ENCODE measurements around the gene KRTAP5-4.
"Not testable (repeated sequence)": the region's sequence is repeated elsewhere in the genome, so short reads cannot be mapped to it uniquely, and the experiment has no call there.

Gene KRTAP5-4

DNA sequence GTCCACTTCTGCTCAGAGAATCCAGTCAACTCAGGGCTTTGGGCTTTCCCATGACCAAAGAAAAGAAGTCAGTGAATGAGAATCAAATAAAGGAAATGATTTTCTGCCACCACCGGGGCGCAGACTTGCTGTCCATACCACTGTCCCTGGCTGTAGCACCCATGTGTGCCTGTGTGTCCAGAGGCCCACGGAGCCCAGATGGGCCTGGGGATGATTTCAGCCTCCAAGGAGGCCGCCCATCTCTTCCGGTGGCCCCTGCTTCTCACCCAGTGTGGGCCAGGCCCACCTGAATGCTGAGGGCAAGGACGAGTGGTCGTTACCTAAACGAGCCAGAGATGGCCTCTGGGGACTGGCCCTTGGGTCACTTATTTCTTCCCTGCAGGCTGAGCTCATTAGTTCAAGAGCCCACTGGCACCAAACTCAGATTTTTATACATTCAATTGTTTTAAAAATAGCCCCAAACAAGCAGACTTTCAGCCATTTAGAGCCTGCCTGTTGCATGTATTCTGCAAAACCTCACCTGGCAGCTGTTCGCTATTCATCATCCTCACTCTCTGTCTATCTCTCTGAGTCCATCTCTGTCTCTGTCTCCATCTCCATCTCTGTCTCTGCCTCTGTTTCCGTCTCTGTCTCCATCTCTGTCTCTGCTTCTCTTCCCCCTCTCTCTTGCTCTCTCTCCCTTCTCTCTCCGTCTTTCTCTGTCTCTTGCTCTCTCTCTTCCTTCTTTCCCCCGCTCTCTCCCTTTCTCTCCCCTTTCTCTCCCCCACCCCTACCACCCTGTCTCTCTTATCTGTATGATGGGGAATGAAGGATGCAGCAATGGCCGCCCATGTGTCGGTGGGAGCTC lies 31.8 kb upstream of the KRTAP5-4 start:
- FAIRE-seq (no peak), DNase-seq (ENCODE audit: low spot score) (no peak)

DNA sequence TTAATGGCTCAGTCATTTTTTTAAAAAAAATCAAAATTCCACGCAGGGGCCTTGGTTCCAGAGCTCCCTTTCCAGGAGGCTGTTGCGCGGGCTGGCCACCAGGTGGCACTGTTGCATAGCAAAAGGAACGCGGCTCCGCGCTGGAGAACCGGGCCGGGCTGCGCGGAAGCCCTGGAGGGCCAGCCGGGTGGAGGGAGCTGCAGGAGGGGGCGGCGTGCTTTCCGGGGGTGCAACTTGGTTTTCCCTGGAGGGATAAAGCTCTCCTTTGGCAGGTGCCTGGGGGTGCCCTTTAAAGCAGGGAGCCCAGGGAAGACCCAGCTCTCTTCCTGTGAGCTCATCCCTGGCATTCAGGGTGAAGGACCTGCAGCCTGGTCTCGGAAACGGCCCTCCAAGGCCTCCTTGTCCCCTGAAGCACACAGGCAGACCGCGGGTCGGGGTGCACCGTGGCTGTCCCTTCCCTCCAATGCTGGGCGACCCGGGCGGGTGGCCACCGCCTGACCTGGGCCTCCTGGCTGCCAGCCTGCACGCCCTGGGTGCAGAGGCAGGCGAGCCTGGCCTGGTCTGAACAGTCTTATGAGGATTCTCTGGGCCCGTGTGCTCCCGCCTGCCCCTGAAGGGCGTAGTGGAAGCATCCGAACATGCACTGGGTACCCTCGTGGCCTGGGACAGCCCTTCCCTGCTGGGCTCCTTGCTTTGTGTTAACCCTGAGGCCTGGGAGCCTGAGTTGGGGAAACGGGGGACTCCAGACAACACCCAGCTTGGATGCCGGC lies 31.0 kb upstream of the KRTAP5-4 start:
- DNase-seq (ENCODE audit: low spot score) (peak; percentile 8), FAIRE-seq (no peak)

DNA sequence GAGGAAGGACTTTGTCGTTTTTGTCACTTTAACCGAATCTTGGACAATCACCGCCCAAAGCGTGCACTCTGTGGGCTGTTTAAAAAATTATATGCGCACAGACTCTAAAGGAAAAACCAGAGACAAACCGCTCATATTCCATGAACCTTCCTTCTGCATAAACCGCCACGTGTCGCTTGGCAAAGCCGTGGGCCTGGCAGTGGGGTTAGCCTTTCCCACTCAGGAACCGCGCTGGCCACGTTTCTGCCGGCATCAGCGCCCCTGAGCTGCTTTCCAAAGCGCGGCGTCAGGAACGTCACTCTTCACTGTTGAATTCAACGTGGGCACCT lies 30.5 kb upstream of the KRTAP5-4 start:
- no peak for FAIRE-seq

DNA sequence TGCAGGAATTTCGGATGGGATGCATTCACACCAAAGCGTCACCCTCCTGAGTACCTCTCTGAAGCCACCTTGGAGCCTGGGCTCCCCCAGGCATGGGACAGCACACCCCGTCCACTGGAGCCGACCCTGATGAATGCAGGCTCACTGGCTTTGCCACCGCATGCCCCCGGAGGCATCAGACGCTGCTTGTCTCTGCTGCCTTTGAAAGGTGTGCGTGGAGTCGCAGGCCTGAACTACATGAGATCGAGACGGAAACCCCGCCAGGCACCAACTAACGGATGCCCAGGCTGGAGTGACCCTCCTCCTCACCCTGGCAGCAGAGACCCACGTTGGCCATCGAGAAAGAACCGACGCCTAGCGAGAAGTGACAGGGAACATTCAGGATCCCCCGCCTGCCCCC lies 30.1 kb upstream of the KRTAP5-4 start:
- no peak for DNase-seq (ENCODE audit: low spot score)

More for the DNA sequence above, 30.5 kb upstream of the KRTAP5-4 start:
- DNase-seq (ENCODE audit: low spot score), result no peak

DNA sequence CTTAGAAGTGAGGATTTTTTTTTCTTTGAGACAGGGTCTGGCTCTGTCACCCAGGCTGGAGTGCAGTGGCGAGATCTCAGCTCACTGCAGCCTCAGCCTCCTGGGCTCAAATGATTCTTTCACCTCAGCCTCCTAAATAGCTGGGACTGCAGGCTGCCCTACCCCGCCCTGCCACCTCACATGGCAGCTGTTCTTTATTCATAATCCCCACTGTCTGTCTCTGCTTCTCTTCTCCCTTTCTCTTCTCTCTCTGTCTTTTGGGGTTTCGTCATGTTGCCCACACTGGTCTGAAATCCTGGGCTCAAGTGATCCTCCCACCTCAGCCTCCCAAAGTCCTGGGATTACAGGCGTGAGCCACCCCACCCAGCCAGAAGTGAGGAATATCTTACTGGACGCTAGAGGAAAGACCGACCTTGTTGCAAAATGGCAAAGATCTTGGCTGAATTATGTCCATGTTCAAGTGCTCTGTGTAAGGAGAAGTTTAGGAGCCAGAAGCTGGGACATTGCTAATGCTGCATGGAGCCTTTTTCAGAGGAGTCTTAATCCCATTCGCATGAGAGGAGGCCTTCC lies 29.6 kb upstream of the KRTAP5-4 start:
- DNase-seq (ENCODE audit: low spot score) (no peak), FAIRE-seq (no peak)

More for the DNA sequence above, 30.1 kb upstream of the KRTAP5-4 start:
- FAIRE-seq, result no peak

DNA sequence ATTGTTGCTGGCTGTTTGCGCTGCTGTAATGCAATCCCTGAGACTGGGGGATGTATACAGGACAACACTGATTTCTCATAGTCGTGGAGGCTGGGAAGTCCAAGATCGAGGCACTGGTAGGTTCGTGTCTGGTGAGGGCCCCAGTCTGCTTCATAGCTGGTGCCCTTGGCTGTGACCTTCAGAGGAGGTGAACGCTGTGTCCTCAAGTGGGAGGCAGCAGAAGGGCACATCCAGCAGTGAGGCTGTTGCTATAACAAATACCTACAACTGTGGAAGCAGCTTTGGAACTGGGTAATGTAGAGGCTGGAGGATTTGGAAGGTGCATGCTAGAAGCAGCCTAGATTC lies 29.0 kb upstream of the KRTAP5-4 start:
- DNase-seq (ENCODE audit: low spot score), result no peak
- FAIRE-seq, result no peak

DNA sequence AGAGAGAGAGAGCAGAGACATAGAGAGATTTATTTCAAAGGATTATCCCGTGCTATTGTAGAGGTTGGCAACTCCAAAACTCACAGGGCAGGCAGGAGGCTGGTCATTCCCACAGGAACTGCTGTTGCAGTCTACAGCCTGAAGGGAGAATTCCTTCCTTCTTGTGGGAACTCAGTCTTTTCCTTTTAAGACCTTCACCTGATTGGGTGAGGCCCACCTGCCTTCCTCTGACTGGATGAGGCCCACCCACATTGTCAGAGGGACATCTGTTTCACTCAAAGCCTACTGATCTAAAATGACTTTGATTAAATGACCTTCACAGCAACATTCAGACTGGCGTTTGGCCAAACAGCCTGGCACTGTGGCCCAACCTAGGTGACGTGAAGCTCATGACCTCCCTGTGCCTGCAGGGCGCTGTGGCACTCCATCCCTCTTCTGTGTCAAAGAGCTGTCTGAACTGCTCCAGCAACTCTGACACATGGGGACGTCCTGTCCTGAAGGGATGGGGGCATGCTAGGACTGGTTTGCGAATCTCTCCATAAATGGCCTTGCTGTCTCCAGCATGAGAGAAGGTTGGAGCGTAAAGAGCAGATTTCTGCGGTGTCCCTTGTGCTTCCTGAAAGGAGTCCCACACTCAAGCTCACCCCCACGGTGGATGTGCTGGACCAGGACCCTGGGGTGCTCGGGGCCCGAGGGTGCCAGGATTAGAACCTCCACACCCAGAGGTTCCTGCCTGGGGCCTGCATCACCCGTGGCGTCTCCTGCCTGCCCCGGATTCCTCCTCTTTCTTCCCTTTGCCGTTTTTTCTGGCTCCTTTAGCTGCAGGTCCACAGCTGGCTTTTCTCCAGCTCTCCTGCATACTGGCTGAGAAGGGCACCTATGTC lies 28.3 kb upstream of the KRTAP5-4 start:
- DNase-seq (ENCODE audit: low spot score), result no peak
- no peak for FAIRE-seq

DNA sequence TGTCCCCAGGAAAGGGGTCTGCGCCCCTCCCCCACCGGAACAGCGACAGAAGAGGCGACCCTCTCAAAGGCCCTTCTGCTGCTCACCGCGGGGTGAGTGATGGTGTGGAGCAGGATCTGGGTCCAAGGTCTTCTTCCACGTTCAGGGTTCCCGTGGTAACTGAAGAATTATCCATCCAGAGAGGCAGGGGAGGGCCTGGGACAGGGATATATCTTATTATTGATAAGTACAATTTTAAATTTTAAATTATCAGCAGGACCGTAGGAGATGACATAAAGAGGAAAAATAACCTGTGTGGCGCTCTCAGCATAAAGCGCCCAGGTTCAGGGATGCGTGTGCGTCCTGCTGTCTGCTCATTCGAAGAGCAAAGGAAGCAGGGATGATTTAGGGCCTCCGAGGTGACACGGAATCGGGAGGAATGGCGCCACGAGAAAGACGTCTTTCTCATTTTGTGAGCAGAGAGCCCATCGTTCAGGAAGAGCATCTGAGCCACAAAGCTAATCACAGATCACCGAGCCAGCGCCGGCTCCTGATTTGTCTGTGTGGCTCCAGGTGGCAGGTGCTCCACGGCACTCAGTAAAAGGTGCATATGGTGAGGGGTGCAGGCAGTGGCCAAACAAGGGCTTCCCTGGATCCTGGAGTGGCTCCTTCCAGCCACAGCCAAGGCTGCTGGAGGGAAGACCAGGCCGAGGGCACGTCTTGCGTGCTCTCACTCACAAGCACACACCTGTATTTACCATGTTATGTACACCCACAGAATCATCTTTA lies 26.9 kb upstream of the KRTAP5-4 start:
- no peak for DNase-seq (ENCODE audit: low spot score)
- FAIRE-seq, result no peak

DNA sequence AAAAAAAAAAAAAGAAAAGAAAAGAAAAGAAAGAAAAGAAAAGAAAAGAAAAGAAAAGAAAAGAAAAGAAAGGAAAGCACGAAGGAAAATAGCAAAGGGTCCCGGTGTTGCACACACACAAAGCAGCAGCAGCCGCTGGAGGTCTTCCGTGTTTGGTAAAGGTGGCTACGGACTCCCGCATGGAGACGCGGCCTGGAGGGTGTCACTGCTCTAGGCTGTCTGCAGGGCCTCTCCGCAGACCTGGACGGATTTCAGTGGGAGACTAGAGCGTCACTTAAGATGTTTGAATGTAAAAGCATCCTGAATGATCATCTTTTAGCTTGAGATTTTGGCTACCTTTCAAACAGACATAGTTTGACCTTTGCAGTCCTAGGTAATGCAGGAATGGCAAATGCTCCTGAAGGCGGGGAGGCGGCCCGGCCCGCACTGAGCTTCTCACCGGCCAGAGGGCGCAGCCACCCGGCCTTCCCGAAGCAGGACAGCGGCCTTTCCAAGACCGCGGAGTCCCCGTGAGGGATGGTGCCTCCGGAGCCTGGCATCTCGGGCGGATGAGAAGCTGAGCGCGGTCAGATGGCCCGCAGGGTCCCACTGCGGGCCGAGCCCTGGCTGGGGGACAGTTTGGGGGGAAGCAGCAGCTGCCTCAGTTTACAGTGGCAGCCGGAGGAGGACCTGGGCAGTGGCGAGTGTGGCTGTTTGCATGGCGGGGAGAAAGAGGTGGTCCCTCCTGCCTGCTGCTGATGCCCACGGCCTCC lies 26.1 kb upstream of the KRTAP5-4 start:
- FAIRE-seq (no peak), DNase-seq (ENCODE audit: low spot score) (no peak)

DNA sequence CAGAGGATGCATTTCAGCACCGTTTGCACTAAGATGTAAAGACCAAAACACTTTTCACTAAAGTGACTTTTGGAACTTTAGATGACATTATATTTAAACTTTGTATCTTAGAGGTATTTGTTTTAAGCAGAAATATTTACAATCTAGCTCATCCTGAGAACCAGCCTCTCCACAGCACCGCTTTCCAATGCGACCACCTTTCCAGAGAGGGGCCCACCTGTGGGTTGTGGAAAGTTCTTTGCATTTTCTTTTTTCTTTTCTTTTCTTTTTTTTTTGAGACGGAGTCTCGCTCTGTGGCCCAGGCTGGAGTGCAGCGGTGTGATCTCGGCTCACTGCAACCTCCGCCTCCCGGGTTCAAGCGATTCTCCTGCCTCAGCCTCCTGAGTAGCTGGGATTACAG lies 24.6 kb upstream of the KRTAP5-4 start:
- FAIRE-seq; DNase-seq (ENCODE audit: low spot score): not testable (repeated sequence)

DNA sequence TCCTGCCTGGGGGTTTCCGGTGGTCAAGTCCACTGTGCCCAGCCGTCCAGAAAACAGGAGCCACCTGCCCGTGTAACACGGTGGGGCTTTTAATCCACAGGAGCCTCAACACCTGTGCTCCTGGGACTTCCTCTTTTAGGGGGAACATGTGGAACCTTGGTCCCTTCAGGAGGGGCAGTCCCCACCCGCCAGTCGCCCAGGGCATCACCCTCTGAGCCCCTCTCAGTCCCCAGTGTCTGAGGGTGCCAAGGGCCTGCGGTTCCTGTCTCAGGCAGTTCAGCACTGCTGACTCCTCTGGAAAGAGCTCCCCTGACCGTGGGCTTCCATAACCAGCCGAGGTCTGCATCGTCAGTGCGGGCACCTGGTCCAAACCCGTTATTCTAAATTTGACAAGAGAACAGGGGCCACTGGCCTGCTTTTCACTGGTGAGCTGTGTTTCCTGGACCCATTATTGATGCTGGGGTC lies 23.5 kb upstream of the KRTAP5-4 start:
- FAIRE-seq, result no peak

DNA sequence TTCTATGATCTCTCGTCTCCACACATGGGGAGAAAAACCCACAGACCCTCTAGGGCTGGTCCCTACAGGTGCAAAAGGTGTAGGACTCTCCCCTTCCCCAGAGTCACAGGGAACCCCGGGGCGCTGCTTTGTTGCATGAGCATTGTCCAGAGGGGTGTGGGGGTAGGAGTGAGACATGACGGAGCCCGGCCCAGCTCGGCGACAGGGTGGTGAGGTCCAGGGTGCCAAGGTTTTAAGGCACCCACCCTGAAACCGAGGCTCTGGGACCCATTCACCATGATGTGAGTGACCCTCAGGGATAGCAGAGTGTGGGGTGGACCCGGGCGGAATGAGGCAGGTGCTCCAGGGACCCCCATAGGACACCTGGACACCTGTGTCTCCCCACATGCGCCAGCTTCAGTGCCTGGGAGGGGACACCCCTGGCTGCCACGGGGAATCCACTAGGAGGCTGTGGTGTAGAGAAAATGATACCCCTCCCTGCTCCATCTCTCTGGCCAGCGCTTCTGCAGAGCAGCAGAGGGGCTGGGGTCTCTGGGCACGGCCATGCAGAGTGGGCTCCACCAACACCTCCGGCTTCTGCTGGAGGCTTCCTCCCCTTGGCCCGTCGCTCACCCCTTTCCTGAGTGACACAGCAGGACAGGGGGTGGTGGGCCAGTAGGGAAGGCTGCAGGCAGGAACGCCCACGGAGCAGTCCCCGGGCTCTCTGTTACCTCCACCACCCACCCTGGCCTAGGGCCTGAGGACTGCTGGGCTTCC lies 22.8 kb upstream of the KRTAP5-4 start:
- DNase-seq (ENCODE audit: low spot score) (no peak), FAIRE-seq (no peak)

More for the DNA sequence above, 23.5 kb upstream of the KRTAP5-4 start:
- no peak for DNase-seq (ENCODE audit: low spot score)

DNA sequence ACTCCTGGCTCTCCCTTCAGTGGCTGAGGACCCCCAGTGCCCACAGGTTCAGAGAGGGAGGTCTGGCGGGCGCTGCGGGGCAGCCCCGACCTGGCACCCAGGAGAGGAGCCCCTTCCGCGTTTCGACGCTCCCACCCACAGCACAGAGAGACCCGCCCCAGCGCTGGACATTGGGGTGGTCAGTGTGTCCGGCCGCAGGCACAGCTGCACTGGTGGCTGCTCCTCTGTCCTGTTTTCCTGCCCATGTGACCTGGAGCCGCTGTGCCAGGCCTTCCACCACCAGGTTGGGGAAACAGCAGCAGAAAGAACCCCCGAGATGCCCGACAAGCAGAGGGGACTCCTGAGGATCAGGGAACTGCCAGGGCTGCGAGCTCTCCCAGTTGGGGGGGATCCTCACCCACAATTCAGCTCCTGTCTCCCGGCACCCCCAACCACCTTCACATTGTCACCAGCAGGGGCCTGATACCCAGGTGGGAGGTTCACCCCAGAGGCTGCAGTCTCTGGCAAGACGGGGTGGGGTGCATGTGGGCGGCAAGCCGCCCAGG lies 21.3 kb upstream of the KRTAP5-4 start:
- no peak for FAIRE-seq

DNA sequence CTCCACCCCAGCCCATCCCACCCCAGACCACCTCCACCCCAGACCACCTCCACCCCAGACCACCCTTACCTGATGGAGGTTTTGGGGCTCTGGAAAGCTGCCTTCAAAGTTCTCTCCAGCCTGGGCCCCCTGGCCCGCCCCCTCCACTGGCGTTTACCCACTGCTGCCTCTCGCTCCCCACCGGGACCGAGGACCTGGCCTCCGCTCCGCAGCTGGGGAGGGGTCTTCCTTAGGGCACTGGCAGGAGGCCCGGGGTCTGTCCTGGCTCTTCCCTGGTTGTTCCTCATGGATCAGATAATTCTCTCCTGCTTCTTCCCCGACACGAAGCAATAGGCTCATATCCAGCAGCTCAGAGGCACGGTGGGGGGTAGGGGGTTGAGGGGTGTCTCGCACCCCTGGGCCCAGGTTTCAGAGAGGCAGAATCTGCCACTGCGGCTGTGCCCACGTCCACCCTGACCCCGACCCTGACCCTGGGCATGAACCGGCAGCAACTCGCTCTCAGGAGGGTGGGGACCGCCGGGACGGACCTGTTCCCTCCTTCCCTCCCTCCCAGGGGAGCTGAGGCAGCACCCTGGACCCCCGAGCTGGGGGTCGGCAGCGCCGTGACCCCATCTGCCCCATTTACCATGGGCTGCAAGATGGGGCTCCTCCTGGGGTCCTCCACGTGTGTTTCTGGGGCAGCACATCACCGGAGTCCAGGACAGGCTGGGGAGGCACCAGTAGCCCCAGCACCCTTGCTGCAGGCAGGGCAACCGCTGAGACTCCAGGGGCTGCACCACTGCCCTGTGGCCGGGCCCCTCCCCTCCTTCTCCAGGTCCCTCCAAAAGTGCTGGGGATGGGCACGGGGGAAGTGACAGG lies 20.6 kb upstream of the KRTAP5-4 start:
- FAIRE-seq, result no peak
- no peak for DNase-seq (ENCODE audit: low spot score)

More for the DNA sequence above, 21.3 kb upstream of the KRTAP5-4 start:
- DNase-seq (ENCODE audit: low spot score), result no peak

DNA sequence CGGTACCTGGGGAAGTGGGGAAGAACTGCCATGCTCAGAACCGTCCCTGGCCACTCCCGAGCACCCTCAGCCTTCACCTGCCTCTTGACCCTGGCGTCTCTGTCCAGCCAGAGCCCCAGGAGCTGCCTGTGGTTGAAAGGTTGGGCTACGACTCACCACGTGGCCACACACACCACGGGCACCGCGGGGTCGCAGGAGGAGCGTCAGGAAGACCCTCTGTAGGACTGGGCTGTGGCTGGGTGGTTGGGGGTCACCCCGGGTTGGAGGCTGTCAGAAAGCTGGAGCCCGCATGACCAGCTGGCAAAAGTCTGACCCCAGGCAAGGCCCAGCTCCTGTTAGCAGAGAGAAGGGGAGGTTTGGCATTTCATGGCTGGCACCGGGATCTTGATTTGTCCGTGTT lies 19.2 kb upstream of the KRTAP5-4 start:
- FAIRE-seq (no peak), DNase-seq (ENCODE audit: low spot score) (no peak)

DNA sequence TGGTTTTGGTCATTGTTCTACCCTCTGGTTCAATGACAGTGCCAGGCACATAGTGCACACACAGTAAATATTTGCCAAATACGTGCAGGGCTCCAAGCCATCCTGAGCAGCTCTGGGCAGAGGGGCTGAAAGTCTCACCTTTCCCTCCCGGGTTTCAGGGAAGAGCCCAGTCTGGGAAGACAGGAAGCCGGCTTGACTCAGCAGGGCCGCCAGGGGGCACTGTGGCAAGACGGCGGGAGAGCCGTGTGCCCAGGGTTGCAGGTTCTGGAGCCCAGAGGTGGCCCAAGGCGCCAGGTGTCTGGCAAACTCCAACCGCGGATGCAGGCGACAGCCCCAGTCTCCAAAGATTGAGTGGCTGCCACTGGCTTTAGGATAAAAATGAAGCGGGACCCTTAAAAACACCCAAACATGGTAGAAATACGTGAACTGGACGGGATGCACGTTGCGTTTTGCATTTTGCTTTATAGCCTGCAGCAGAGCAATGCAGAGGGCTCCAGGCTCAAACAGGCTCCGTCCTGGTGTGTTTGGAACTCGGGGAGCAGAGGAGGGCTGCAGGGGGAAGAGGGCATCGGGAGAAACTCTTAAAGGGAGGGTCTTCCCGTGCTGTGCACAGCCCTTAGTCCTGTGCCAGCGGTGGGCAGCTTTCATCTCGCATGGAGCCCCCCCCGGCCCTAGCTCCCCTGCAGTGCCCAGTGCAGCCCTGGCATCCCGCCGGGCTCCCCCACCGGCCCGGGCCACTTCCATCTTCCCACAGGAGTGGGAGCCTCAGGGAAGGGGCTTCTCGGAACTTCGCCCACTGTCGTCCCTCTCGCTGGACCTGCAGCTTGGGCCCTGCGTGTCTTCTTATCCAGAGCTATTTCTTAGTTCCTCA lies 18.4 kb upstream of the KRTAP5-4 start:
- FAIRE-seq, result no peak

DNA sequence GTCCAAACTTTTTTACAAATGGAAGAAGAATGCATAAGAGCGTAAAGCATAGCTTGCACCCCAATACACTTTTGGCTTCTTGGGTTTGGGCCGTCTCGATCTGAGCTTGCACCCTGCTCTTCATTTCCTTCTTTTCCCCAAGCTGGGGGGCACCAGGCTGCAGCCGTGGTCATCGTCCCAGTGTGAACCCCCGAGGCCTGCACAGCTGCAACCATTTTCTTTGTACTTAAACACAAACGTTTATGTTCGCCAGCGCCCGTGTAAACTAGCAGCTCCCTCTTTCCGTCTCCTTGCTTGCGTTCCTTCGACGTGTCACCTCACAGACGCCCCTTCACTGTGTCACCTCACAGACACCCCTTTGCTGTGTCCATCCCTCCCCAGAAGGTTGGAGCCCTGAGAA lies 17.7 kb upstream of the KRTAP5-4 start:
- FAIRE-seq, result no peak
- no peak for DNase-seq (ENCODE audit: low spot score)

More for the DNA sequence above, 18.4 kb upstream of the KRTAP5-4 start:
- DNase-seq (ENCODE audit: low spot score), result no peak
